Tibial nerve (tissue), 4 donors: ENCODE data around the gene DNAJC22.

ENCODE experiments used
- EP300 ChIP-seq, 2 donors: sonication (generic); formaldehyde crosslinking; IDR thresholded peaks; one replicate each; pipeline ENCODE4 v1.6.1; 2017; ENCODE audit warnings: antibody characterized with exemption in 2 of 2, mild to moderate bottlenecking in 1 of 2
- POLR2A ChIP-seq, 2 donors: fragments of 450-650 bp; IDR thresholded peaks; one replicate each; pipeline ENCODE4 v1.6.1; 2017; ENCODE audit warnings: antibody characterized with exemption in 2 of 2, mild to moderate bottlenecking in 2 of 2, moderate library complexity in 2 of 2
- TF ChIP-seq, protein P1 (sequence below), 5 experiments: fragments of 200-600 bp in 3 of 5; fragments of 450-650 bp in 2 of 5; sonication (generic) in 3 of 5; IDR thresholded peaks; one replicate each; pipeline ENCODE4 v1.5.1; 2016 to 2019; ENCODE audit warnings: antibody characterized with exemption in 5 of 5, mild to moderate bottlenecking in 3 of 5, moderate library complexity in 2 of 5

GRCh38 chr12:49367381-49368239, 20.9 kb downstream of the DNAJC22 start, which contains the start of gene SPATS2:
- TF ChIP-seq POLR2A (IDR thresholded peaks at IDR 0.05) (peak in 1 of 2 donors; percentile 1), EP300 (IDR thresholded peaks at IDR 0.05) (no peak)
- TF ChIP-seq, protein P1, sequence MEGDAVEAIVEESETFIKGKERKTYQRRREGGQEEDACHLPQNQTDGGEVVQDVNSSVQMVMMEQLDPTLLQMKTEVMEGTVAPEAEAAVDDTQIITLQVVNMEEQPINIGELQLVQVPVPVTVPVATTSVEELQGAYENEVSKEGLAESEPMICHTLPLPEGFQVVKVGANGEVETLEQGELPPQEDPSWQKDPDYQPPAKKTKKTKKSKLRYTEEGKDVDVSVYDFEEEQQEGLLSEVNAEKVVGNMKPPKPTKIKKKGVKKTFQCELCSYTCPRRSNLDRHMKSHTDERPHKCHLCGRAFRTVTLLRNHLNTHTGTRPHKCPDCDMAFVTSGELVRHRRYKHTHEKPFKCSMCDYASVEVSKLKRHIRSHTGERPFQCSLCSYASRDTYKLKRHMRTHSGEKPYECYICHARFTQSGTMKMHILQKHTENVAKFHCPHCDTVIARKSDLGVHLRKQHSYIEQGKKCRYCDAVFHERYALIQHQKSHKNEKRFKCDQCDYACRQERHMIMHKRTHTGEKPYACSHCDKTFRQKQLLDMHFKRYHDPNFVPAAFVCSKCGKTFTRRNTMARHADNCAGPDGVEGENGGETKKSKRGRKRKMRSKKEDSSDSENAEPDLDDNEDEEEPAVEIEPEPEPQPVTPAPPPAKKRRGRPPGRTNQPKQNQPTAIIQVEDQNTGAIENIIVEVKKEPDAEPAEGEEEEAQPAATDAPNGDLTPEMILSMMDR (IDR thresholded peaks at IDR 0.05): no peak
